Stimulated activated CD8-positive, alpha-beta memory T cell treated with anti-CD3 and anti-CD28 coated beads, Interleukin-4, amount 100 ng/mL, for 4 hours (primary cell): ENCODE data around the gene PUS10.
"Not testable (repeated sequence)": the region's sequence is repeated elsewhere in the genome, so short reads cannot be mapped to it uniquely, and the experiment has no call there.

Experiments used
- DNase-seq, 2 donors: peaks; one replicate each; pipeline ENCODE4 v3.0.0-alpha.2; 2020; ENCODE audit warnings: low read depth in 2 of 2, low spot score in 1 of 2

PUS10 gene

DNA sequence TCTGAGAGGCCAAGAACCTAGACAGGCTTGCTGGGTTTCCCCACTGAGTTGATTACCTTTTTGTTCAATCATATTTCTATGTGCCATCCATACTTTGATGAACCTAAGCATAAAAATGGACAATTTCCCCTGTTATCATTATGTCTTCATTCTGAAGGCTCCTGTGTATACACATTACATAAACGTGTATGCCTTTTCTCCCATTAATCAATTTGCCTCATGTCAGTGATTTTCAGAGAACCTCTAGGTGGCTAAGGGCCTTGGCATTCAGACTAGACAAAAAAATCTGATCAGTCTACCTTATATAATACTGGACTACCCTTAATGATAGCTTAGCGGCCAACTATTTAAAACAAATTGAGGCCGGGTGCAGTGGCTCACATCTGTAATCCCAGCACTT, 4.7 kb downstream of the PUS10 start:
- no peak for DNase-seq

DNA sequence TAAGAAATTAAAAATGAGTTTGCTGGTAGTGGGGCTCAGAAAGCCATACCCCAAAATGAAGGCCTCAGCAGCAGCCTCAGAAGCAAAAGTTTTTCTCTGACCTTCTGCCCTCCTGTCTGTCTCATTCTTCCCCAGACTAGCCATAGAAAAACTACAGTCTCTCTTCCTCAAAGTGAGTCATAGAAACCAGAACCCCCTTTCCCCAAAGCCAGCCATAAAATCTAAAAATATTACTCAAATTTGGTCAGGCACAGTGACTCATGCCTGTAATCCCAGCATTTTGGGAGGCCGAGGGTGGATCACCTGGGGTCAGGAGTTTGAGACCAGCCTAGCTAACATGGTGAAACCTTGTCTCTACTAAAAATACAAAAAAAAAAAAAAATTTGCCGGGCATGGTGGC, 5.8 kb downstream of the PUS10 start:
- DNase-seq, result not testable (repeated sequence)

DNA sequence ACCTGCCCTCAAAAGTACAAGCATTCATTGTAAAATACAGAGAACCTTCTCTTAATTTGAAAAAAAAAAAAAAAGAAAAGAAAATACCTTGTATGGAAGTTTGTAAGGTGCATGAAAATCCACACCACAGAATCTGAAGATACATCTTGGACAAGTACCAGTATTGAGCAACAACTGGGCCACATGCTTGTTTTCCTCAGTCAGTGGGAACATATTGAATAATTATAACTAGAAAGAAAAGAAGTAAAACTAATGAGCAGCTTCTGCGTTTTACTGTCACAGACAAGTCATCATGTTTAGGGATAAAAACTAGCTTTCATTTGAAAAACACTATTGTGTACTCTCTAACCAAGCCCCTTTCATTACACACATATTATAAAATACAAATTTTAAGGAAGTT, 6.4 kb downstream of the PUS10 start:
- no peak for DNase-seq

DNA sequence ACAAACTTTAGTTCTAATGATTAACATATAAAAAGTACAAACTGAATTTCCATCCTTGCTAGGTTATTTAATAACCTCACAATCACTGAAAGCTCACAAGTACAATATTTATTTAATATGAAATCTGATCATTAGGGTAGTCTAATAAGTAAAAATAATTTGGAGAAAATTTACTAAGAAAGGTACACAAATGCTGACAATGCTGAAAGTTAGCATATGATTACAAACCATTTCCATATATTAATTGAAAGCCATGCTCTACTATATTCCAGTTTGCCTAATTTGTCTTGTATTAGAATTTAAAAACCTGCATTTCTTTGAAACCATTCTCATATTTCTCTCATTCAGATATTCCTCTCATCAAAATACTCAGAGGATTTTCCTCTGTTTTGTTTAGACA, 8.7 kb downstream of the PUS10 start:
- no peak for DNase-seq

DNA sequence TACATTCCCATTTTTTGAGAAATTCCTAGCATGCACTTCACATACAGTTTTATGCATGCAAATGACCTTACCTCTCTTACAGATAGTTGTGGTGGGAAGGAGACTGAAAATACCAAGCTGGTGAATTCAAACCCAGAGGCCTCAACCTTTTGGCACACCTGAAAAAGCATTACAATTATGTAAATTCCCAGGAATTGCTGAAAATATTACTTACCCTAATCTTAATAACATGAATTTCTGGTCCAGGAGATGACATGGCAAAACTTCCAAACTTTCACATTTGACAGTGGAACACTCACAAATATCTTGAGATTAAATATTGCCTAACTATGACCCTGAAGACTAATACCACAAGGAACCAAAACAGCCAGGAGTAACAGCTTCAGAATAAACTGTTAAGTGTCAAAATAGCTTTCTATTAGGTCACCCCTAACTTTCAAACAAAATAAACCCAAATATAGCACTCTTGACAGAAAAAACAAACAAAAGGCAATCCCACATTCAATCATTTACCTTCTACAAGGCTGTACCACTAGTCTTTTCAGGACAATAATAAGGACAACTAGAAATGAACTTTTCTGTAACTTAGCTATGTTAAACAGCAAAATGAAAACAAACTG, 11.5 kb downstream of the PUS10 start:
- DNase-seq, result no peak

DNA sequence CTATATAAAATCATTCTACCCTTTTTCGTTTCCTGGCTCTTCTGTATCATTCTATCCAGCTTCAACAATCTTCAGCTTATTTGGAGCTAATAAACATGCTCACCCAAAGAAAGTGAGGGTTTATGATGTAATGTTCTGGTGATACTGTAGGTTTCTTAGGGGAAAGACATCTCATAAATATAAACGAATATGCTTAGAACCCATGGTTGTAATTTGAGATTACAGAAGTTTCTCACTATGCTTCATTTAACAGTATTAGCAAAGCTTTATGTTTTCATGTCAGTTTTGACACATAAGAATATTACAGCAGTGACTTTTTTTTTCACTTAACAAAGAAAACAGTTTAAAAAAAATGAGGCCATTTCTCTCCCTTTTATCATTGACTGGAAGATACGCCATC, 12.3 kb downstream of the PUS10 start:
- no peak for DNase-seq

DNA sequence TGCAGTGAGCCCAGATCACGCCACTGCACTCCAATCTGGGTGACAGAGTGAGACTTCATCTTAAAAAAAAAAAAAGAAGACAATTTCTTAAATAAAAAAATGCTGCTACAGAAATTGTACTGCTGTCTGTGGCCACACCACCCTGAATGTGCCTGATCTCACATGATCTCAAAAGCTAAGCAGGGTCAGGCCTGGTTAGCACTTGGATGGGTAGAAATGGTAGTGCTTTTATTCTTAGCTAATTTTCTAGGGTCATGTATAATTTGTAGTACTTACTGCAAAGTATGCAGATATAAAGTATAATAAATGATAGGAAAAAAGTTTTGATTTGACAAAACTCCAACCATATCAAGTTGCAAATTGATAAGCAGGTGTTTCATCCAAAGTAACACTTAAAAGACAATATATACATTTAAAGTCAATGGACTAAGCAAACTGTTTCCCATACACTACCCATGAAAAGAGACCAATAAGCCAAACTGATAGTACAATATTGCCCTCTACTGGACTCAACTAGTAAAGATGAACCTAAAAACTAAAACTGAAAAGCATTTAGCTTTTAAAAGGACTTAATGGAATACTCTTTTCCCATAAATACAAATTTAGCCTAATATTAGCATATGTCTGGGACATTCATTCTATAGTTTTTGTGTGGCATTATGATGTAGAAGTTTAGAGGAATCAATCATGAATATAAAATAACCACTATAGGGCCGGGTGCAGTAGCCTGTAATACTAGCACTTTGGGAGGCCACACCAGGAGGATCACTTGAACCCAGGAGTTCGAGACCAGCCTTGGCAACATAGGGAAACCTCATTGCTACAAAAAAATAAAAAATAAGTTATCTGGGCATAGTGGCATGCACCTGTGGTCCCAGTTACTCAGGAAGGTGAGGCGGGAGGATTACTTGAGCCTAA, 19.2 kb downstream of the PUS10 start:
- DNase-seq, result no peak

DNA sequence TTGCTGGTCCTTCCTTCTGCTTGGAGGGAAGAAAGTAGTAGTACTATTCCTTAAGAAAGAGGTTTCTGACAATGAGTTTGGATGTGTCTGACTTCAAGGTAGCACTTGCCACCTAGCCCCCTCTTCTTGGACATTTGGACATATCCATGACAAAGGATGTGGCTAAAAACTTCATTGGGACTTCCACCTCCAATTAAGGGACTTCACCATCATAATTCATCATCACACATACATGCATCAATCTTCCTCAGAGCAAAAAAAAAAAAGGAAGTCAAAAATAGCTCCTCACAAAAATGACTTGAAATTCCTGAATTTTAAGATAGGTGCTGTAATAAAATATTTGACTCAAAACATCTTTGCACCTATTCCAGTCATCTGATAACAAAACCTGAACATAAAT, 23.9 kb downstream of the PUS10 start:
- no peak for DNase-seq

DNA sequence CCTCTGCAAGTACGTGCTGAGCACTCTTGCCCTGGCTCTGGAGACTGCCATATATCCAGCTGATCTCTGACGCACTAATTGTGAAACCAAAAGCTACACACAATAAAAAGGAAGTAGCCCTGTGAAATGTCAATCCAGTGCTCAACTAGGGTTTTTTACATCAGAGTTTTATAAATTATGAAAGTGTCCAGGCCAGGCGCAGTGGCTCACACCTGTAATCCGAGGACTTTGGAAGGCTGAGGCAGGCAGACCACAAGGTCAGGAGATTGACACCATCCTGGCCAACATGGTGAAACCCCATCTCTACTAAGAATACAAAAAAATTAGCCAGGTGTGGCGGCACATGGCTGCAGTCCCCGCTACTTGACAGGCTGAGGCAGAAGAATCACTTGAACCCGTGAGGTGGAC, 25.1 kb downstream of the PUS10 start:
- no peak for DNase-seq

DNA sequence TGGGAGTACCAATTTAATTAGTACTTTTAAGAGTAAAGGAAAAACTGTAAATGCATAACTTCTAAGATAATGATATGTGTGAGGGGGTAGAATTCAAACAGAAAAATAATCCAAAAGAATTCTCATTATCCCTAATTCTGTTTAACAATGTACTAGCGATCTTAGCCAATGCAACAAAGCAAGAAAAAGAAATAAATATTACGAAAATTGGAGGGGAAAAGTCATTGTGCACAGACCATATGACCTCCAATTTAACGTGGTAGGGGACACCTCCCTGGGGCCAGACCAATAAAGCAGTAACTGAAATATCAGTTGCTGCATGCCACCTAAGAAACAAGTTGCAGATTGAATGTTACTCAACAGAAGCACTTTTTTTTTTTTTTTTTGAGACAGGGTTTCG, 26.4 kb downstream of the PUS10 start:
- no peak for DNase-seq

DNA sequence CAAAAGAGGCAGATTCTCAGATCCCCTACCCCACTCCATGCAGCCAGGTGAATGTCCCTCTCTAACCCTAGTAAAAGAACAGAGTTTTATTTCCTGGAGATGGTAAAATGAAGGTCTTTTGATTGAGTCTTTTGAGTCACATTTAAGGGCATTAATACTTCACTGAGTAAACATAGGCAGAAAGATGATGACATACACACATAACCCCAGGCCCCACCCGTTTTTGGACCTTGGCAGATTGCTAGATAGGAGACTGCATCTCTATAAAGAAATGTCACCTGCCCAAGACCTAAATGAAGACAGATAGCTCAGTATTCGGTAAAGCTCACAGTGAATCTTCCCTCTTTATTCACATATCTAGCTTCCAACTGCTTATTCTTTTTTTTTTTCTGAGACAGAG, 28.8 kb downstream of the PUS10 start:
- no peak for DNase-seq

DNA sequence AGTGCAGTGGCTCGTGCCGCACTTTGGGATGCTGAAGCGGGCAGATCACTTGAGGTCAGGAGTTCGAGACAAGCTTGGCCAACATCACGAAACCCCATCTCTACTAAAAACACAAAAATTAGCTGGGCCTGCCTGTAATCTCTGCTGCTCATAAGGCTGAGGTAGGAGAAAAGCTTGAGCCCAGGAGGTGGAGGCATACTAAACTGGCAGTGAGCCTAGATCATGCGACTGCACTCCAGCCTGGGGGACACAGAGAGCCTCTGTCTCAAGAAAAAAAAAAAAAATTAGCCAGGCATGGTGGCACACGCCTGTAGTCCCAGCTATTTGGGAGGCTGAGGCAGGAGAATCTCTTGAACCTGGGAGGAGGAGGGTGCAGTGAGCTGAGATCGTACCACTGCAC, 30.4 kb downstream of the PUS10 start:
- DNase-seq, result not testable (repeated sequence)

DNA sequence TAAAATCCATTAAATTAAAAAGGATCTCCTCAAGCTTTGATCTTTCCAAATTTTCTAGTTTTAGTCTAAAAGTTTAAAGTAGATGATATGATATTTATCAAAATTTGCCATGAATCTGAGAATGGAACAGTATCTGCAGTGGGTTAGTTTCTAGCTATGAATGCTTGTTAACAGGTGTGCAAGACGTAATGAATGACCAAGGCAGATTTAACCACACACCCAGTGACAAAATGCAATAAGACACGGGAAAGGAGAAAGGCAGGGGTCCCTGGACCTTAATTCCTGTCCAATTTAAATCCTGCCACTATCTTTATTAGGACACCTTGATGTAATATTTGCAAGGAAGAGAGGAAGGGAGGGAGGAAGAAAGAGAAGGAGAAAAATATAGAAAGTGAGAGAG, 31.0 kb downstream of the PUS10 start:
- no peak for DNase-seq

DNA sequence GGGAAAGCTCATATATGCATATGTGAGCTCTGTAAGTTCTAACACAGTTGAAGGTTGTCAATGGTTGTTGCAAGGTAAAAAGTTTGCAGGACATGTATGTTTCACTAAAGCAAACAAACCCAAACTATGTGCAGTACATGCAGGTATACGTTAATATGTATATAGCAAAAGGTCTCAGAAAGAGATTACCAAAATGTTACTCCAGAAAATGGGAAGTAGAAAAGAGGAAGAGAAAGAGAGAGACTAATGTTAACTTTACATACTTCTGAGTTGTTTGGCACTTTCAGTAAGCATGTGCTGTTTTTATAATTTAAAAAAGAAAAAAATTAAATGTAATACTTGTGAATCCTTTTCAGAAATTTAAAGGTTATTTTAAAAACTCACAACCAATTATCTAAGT, 33.3 kb downstream of the PUS10 start:
- DNase-seq, result no peak

DNA sequence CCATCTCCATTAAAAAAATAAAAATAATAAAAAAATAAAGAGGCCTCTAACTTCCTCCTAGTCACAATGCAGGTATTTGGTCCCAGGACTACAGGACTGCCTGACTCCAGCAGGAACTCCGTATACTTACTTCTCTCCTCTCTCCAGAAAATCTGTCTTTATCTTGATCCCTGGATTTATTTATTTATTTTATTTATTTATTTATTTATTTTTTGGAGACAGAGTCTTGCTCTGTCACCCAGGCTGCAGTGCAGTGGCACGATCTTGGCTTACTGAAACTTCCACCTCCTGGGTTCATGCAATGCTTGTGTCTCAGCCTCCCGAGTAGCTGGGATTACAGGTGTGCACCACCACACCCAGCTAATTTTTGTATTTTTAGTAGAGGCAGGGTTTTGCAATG, 36.0 kb downstream of the PUS10 start:
- not testable (repeated sequence) for DNase-seq

DNA sequence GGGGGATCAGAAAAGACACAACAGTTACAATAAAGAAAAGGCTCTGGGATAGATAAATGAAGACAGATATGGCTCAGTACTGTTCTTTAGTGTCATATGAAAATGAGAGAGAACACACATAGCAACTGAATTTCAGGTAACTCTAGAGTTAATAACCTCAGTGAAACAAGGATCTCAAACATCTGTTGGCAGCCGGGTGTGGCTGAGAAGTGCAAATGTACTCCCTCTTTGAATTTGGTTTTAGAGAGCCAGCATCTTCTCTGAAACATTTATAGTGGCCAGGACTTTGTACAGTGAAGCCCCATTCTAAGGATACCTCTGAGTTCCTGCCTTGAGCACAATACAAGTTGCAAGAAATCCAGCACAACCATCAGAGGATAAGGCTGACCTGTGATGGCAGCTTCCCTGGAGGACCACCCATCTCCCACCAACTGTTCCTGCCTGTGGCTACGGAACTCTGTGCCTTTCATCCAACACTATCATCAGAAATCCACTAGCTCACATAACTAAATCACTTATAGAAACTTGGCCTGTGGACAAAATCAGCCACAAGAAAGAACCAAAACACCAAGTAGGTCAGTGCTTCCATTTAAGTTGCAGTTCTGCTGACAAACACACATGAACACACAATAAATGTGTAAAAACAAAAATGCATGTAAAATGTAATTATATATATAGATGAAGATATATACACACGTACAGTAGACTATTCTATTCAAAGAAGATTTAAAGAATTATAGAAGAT, 37.8 kb downstream of the PUS10 start:
- DNase-seq, result no peak

DNA sequence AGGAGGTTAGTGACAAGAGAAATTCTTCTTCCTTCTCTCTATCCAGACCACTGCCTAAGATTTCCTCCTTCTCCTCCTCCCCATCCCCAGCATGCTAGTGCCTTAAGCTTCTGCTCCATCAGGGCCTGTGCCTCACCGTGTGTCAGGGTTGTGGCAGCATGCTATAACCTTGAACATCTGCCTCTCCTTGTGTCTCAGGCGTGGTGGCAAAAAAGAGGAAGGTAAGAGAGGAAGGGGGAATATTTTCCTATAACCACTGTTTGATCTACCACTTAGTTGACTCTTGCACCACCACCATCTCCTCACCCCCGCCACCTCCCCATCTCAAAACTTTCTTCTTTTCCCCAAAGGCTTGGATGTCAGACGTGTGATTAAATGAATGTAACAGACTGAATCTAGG, 38.8 kb downstream of the PUS10 start:
- DNase-seq, result no peak

DNA sequence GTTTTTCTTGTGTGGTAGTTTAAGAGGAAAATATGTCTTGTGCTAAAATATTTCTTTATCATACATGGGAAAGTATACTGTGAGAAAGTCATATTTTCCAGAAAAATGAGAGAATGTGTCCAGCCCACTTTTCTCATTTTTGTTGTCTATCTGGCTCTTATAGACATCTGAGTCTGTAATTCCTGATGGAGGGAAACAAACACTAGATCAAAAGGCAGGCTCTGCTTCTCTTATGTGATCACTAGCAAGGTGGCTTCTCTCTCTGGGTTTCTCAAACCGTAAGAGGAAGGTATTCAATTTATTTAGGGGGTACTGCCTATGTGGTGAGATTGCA, 40.5 kb downstream of the PUS10 start:
- DNase-seq, result no peak

DNA sequence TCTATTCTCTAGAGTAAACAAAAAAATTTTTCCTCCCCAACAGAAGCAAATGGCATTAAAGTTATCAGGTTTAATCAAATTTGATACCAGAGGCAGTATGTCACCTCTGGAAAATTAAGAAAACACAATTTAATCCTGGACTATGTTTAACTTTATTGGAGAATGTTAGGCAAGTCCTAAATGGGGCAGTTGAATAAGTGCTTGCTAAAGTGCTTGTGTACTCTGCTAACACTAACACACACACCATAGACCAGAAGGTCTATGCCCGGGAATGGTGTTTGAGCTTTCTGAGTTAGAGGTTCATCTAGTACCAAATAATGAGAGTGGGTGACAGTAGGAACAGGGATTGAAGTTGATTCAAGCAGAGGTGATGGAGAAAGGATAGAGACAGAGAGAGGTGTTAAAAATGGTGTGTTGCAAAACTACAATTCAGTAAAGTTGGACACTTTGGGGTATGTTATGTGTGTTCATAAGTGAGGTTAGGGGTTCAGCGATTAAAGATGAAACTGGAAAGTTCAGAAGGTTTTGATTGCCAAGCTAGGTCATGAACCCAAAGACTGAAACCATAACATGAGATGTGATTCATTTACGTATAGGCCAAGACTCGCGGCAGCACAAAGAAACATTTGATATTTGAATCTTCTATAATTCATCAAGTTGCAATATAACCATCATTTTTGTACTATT, 41.0 kb downstream of the PUS10 start:
- no peak for DNase-seq

DNA sequence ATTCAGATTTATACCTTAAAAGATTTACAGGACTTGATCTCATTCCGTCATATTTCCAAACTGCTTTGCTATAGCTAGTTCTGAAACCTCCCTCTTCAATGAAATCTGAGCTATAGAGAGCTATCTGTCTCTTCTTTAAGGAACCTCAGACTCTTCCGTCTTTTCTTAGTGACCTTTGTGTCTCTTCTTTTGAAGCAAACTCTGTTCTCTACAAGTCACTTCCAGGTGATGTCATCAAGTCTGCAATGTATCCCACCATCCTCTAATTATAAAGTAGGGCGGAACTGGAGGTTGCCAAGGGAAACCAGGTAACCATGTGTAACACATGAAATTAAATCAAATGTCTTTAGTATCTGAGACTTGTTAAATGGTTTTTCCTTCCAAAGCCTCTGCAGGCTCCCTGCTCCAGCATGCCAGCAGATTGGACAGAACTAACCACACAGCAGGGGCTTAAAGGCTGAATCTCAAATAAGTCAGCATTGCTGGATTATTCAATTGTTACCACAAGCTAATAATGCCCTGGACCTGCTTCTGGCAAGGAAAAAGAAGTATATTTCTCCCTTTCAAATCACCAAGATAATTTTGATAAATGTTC, 41.7 kb downstream of the PUS10 start:
- no peak for DNase-seq

DNA sequence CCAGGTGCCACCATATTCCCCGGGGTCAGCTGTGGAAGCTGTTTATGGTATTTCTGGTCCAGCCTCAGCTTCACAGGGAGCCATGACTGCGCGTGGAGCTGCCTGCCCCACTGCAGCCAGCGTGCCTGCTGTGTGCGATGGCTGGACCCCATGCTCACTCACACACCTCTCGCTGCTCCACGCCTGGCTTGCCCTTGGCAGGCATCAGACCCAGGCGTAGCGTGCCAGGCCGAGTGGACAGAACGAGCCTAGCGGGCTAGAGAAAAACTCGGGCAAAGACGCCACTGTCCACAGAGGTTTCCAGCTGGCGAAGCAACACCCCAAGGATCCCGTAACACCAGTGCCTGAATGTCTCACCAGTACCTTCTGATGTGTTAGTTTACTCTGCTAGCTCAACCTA, 43.4 kb downstream of the PUS10 start:
- DNase-seq, result no peak
